H1 (cell line): Measurements from ENCODE around the gene BTBD7. TPM values are rescaled to one million over a fixed set of nuclear protein-coding genes. Genes with fewer than 3 reads are reported as not detected.

Experiments used
- CTCF ChIA-PET: fragments of 300-600 bp; sonication (Branson Sonifier 250); formaldehyde crosslinking; loops from one replicate; lab custom pipeline; 2021; ENCODE audit not compliant: partially characterized antibody; lab: Charles Lee
- POLR2A ChIA-PET: fragments of 300-600 bp; sonication (Branson Sonifier 250); formaldehyde crosslinking; loops from one replicate; lab custom pipeline; 2021; ENCODE audit warnings: inconsistent platforms; ENCODE audit not compliant: partially characterized antibody; lab: Charles Lee
- DNase-seq, 2 experiments: peaks; one replicate each; pipeline versions ENCODE4 v3.0.0 to v3.0.0-alpha.2; 2010 to 2022; ENCODE audit warnings: low spot score in 2 of 2, low read depth in 1 of 2, mixed read lengths in 1 of 2
- FAIRE-seq: peaks from 2 replicates; lab custom pipeline; 2011; peaks lifted over from hg19 to GRCh38; lab: Jason Lieb, UNC
- H2AFZ ChIP-seq: 2 replicates; pipeline ENCODE4 v1.8.1; 2012; ENCODE audit warnings: low read length, inconsistent platforms
- H2AK5ac ChIP-seq: 2 replicates; pipeline ENCODE4 v1.6.1; 2013; ENCODE audit warnings: low read depth, low read length
- H2BK120ac ChIP-seq: replicated peaks from 2 replicates; pipeline ENCODE3; 2013; ENCODE audit warnings: low read depth, low read length, inconsistent platforms
- H2BK12ac ChIP-seq: 2 replicates; pipeline ENCODE4 v1.6.1; 2013; ENCODE audit warnings: low read depth, low read length
- H2BK15ac ChIP-seq: 2 replicates; pipeline ENCODE4 v1.6.1; 2013; ENCODE audit warnings: low read length
- H2BK20ac ChIP-seq: 2 replicates; pipeline ENCODE4 v1.6.1; 2013; ENCODE audit warnings: low read length
- H2BK5ac ChIP-seq: 2 replicates; pipeline ENCODE4 v1.6.1; 2013; ENCODE audit warnings: low read depth, low read length
- H3K14ac ChIP-seq: 2 replicates; pipeline ENCODE4 v1.6.1; 2013; ENCODE audit warnings: inconsistent platforms; ENCODE audit not compliant: insufficient read length
- H3K18ac ChIP-seq: 2 replicates; pipeline ENCODE4 v1.6.1; 2013; ENCODE audit warnings: low read length; ENCODE audit errors: extremely low read depth
- H3K23ac ChIP-seq: 2 replicates; pipeline ENCODE4 v1.6.1; 2013; ENCODE audit warnings: inconsistent platforms; ENCODE audit not compliant: insufficient read length
- H3K23me2 ChIP-seq: 2 replicates; pipeline ENCODE4 v1.6.1; 2013; ENCODE audit warnings: low read depth, low read length
- H3K27ac ChIP-seq: 2 replicates; pipeline ENCODE4 v1.6.1; 2011; ENCODE audit warnings: low read depth, low read length, inconsistent platforms
- H3K27me3 ChIP-seq, 4 experiments: replicated peaks in 1 of 4; 1 replicate in 1 of 4; 2 replicates in 3 of 4; pipeline versions ENCODE4 v1.6.1 to v1.8.1; 2011 to 2013; ENCODE audit warnings: low read length in 3 of 4, mild to moderate bottlenecking in 3 of 4, inconsistent platforms in 2 of 4, mixed read lengths in 2 of 4, moderate library complexity in 1 of 4; ENCODE audit not compliant: control insufficient read depth in 3 of 4, insufficient read depth in 3 of 4; ENCODE audit errors: extremely low read depth in 1 of 4
- H3K36me3 ChIP-seq, 4 experiments: 2 replicates each; pipeline versions ENCODE4 v1.6.1 to v1.8.1; 2011 to 2013; ENCODE audit warnings: mild to moderate bottlenecking in 4 of 4, low read length in 3 of 4, moderate library complexity in 2 of 4, control low read depth in 1 of 4, inconsistent platforms in 1 of 4; ENCODE audit not compliant: insufficient read depth in 4 of 4, control insufficient read depth in 2 of 4
- H3K4ac ChIP-seq: replicated peaks from 2 replicates; pipeline ENCODE3; 2013; ENCODE audit warnings: low read length, low read depth, mixed read lengths, inconsistent platforms; ENCODE audit not compliant: insufficient read length
- H3K4me1 ChIP-seq, 4 experiments: replicated peaks in 1 of 4; 1 replicate in 1 of 4; 2 replicates in 3 of 4; pipeline versions ENCODE4 v1.6.1 to v1.8.1; 2011 to 2013; ENCODE audit warnings: low read length in 3 of 4, inconsistent platforms in 2 of 4, mixed read lengths in 1 of 4; ENCODE audit not compliant: insufficient read depth in 4 of 4, control insufficient read depth in 3 of 4
- H3K4me2 ChIP-seq, 2 experiments: 2 replicates each; pipeline versions ENCODE4 v1.6.1 to v1.8.1; 2011 to 2013; ENCODE audit warnings: low read depth in 2 of 2, low read length in 2 of 2, control low read depth in 1 of 2, inconsistent platforms in 1 of 2, mild to moderate bottlenecking in 1 of 2; ENCODE audit not compliant: insufficient read depth in 1 of 2
- H3K4me3 ChIP-seq, 4 experiments: fragments of 200-600, 300-600 bp in 1 of 4; sonication (generic), shearing (Covaris generic), sonication (Bioruptor Twin) in 1 of 4; 2 replicates each; pipeline versions ENCODE4 v1.5.1 to v1.8.1; 2011 to 2016; ENCODE audit warnings: low read length in 4 of 4, low read depth in 3 of 4, control low read depth in 2 of 4, inconsistent platforms in 2 of 4, mild to moderate bottlenecking in 2 of 4, mixed read lengths in 1 of 4, moderate library complexity in 1 of 4; ENCODE audit not compliant: insufficient read depth in 2 of 4; ENCODE audit errors: extremely low read depth in 1 of 4
- H3K56ac ChIP-seq: replicated peaks from 2 replicates; pipeline ENCODE3; 2013; ENCODE audit warnings: low read depth, mild to moderate bottlenecking, mixed read lengths, low read length, inconsistent platforms; ENCODE audit not compliant: insufficient read length
- H3K79me1 ChIP-seq: 2 replicates; pipeline ENCODE4 v1.6.1; 2013; ENCODE audit warnings: low read depth, low read length, control low read depth
- H3K79me2 ChIP-seq, 2 experiments: 2 replicates each; pipeline versions ENCODE4 v1.6.1 to v1.8.1; 2012 to 2013; ENCODE audit warnings: low read length in 2 of 2, mild to moderate bottlenecking in 2 of 2, inconsistent platforms in 1 of 2; ENCODE audit not compliant: insufficient read depth in 2 of 2, control insufficient read depth in 1 of 2
- H3K9ac ChIP-seq, 4 experiments: replicated peaks in 1 of 4; 1 replicate in 1 of 4; 2 replicates in 3 of 4; pipeline versions ENCODE4 v1.6.1 to v1.8.1; 2011 to 2013; ENCODE audit warnings: low read depth in 3 of 4, low read length in 3 of 4, control low read depth in 2 of 4, mild to moderate bottlenecking in 2 of 4, moderate library complexity in 2 of 4, inconsistent platforms in 1 of 4; ENCODE audit errors: extremely low read depth in 1 of 4
- H3K9me3 ChIP-seq, 2 experiments: 2 replicates each; pipeline versions ENCODE4 v1.6.1 to v1.8.1; 2012 to 2013; ENCODE audit warnings: mild to moderate bottlenecking in 2 of 2, moderate library complexity in 2 of 2, control low read depth in 1 of 2, inconsistent platforms in 1 of 2, low read depth in 1 of 2, low read length in 1 of 2, mixed read lengths in 1 of 2; ENCODE audit not compliant: insufficient read depth in 2 of 2
- H4K20me1 ChIP-seq, 2 experiments: replicated peaks in 1 of 2; 2 replicates each; pipeline versions ENCODE3 to v1.8.1; 2011 to 2013; ENCODE audit warnings: inconsistent platforms in 2 of 2, low read length in 2 of 2, mild to moderate bottlenecking in 1 of 2; ENCODE audit not compliant: insufficient read depth in 2 of 2, control insufficient read depth in 1 of 2
- H4K5ac ChIP-seq: 2 replicates; pipeline ENCODE4 v1.6.1; 2013; ENCODE audit warnings: low read length, low read depth, mixed read lengths, inconsistent platforms; ENCODE audit not compliant: insufficient read length
- H4K8ac ChIP-seq: 2 replicates; pipeline ENCODE4 v1.8.0; 2013; ENCODE audit warnings: mild to moderate bottlenecking, moderate library complexity, low read length, inconsistent platforms; ENCODE audit not compliant: insufficient read depth; ENCODE audit errors: extremely low read depth
- H4K91ac ChIP-seq: replicated peaks from 2 replicates; pipeline ENCODE3; 2013; ENCODE audit warnings: low read length, mixed read lengths, inconsistent platforms; ENCODE audit not compliant: insufficient read length
- EZH2 ChIP-seq: fragments of 200-600 bp; sonication (generic); IDR thresholded peaks from 2 replicates; pipeline ENCODE4 v1.7.1; 2012; ENCODE audit warnings: low read depth, mild to moderate bottlenecking, moderate library complexity, low read length, inconsistent platforms; ENCODE audit not compliant: severe bottlenecking
- RXRA ChIP-seq: IDR thresholded peaks from 2 replicates; pipeline ENCODE4 v1.6.1; 2011; ENCODE audit warnings: low read depth, mild to moderate bottlenecking, low read length, moderate library complexity; ENCODE audit not compliant: insufficient read depth
- SIX5 ChIP-seq: IDR thresholded peaks from 2 replicates; pipeline ENCODE4 v1.6.1; 2011; ENCODE audit warnings: mild to moderate bottlenecking, low read depth, low read length
- YY1 ChIP-seq: IDR thresholded peaks from 2 replicates; pipeline ENCODE4 v1.6.1; 2011; ENCODE audit warnings: low read depth, mild to moderate bottlenecking, low read length
- whole genome bisulfite sequencing, 2 experiments: shearing (Covaris generic) in 1 of 2; methylation state at CpG; one replicate each; pipeline versions ENCODE4 v1.1.6 to v1.1.7; 2013 to 2015; ENCODE audit warnings: low lambda C conversion rate in 2 of 2, mixed read lengths in 2 of 2, inconsistent platforms in 1 of 2, low coverage in 1 of 2, missing lambda C conversion rate in 1 of 2; ENCODE audit not compliant: insufficient replicate concordance in 2 of 2, insufficient coverage in 1 of 2, insufficient read length in 1 of 2; ENCODE audit errors: extremely low coverage in 1 of 2, missing lambda C conversion rate in 1 of 2; 5-methylcytosine and 5-hydroxymethylcytosine counted together
- polyA plus RNA-seq, 7 experiments: library from polyadenylated mRNA; depleted of rRNA in 3 of 7; stranded (reverse) in 5 of 7; unstranded in 2 of 7; fragments of >200 nt in 5 of 7; fragments of 200-250 nt in 2 of 7; gene quantifications; 1 replicate in 5 of 7; 2 replicates in 1 of 7; 4 replicates in 1 of 7; pipeline versions ENCODE4 v1.2.1 to v1.2.3, GENCODE V29; 2011 to 2013; ENCODE audit warnings: missing spikeins in 2 of 7, mixed read lengths in 2 of 7
- total RNA-seq: library from RNA; stranded (reverse); fragmentation: NEBNext Ultra II Directional; extraction: Animal tissue kit (Norgen Biotek cat#: 25700); gene quantifications from 2 replicates; pipeline ENCODE4 v1.2.1, GENCODE V29; 2021
- TF ChIP-seq, protein P1 (sequence below), 3 experiments: IDR thresholded peaks; 1 replicate in 2 of 3; 2 replicates in 1 of 3; pipeline versions ENCODE4 v1.5.1 to v1.6.1; 2011; ENCODE audit warnings: low read length in 3 of 3, mild to moderate bottlenecking in 3 of 3, inconsistent platforms in 2 of 3, low read depth in 1 of 3, moderate library complexity in 1 of 3; ENCODE audit not compliant: insufficient read depth in 1 of 3; ENCODE audit errors: control extremely low read depth in 1 of 3
- TF ChIP-seq, protein P2 (sequence below): IDR thresholded peaks from 2 replicates; pipeline ENCODE4 v1.6.1; 2012; ENCODE audit warnings: low read length, inconsistent platforms
- TF ChIP-seq, protein P3 (sequence below): IDR thresholded peaks from 2 replicates; pipeline ENCODE4 v1.6.1; 2012; ENCODE audit warnings: inconsistent platforms

Gene BTBD7
- total and polyA plus RNA-seq, 2 of the 8 experiments (the other 6 are each of a cell fraction or from before 2014, with no cell fraction given), result 12.1 to 46.1 TPM

DNA sequence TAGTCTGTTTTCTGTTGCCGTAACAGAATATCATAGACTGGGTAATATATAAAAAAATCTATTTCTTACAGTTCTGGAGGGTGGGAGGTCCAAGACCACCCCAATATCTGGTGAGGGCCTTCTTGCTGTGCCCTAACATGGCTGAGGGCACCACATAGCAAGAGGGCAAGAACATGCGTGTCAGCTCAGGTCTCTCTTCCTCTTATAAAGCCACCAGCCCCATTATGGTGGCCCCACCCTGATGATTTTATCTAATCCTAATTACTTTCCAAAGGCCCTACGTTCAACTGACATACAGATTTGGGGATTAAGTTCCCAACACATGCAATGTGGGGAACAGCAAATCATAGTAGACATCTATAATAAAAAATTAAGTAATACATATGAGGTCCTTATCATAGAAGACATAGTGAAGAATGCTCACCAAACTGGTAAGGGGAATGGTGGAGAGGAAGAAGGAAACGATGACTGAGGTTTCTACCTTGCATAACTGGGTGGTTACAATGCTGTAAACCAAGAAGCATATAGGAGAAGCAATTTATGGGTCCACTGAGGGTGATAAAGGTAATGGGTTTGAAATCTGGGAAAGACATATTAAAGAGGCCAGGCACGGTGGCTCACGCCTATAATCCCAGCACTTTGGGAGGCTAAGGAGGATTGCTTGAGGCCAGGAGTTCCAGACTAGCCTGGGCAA, 27.0 kb downstream of the BTBD7 start:
- H3K4me1 ChIP-seq, result peaks cover 0 to 6% (median 4%) of the 10 kb centered on the region in 4 experiments; a peak in 3 of 7 replicates
- H3K27ac ChIP-seq, result no peak overlapping the region
- no peak overlapping the region for H2BK120ac ChIP-seq
- H3K14ac ChIP-seq, result no peak overlapping the region
- H2BK5ac ChIP-seq, result no peak overlapping the region
- no peaks in the 10 kb centered on the region; the same call in 1 of the 2 replicates for H3K79me1 ChIP-seq
- H3K23me2 ChIP-seq, result no peaks in the 10 kb centered on the region
- H3K4me2 ChIP-seq, result no peak overlapping the region
- peaks cover 0 to 1% of the 10 kb centered on the region in 2 experiments for H4K20me1 ChIP-seq
- H2BK20ac ChIP-seq, result no peak overlapping the region
- H2BK12ac ChIP-seq, result no peak overlapping the region
- H4K5ac ChIP-seq, result no peak overlapping the region
- no peak overlapping the region for H3K4ac ChIP-seq
- POLR2A ChIA-PET, result interaction anchor here (1.0 to 1.4 kb wide), 2 partner anchors 12 to 26 kb away, joined by 3 read pairs; no protein-coding TSS in a partner anchor
- no peak overlapping the region for H2AFZ ChIP-seq
- H3K4me3 ChIP-seq, result no peak overlapping the region
- H3K56ac ChIP-seq, result no peak overlapping the region
- H4K8ac ChIP-seq, result no peak overlapping the region
- no peak overlapping the region for H3K9ac ChIP-seq
- no peaks in the 10 kb centered on the region for H3K9me3 ChIP-seq
- H3K18ac ChIP-seq, result no peak overlapping the region
- no peak for FAIRE-seq
- H3K79me2 ChIP-seq, result peaks cover 0 to 77% of the 10 kb centered on the region in 2 experiments; a peak in 3 of 4 replicates
- H3K27me3 ChIP-seq, result no peaks in the 10 kb centered on the region
- no peak overlapping the region for H4K91ac ChIP-seq
- no peak for DNase-seq
- CTCF ChIA-PET, result no interaction called here
- no peak overlapping the region for H2AK5ac ChIP-seq
- H3K36me3 ChIP-seq, result no peaks in the 10 kb centered on the region
- 85% methylated on average over 6 of the region's 6 CpGs; no CpG with 5 or more reads in 1 of the 2 experiments for WGBS, 2 experiments
- H2BK15ac ChIP-seq, result no peak overlapping the region
- H3K23ac ChIP-seq, result no peak overlapping the region
- TF ChIP-seq SIX5 (no peak), YY1 (no peak), RXRA (no peak), EZH2 (no peak)
- TF ChIP-seq, protein P1, sequence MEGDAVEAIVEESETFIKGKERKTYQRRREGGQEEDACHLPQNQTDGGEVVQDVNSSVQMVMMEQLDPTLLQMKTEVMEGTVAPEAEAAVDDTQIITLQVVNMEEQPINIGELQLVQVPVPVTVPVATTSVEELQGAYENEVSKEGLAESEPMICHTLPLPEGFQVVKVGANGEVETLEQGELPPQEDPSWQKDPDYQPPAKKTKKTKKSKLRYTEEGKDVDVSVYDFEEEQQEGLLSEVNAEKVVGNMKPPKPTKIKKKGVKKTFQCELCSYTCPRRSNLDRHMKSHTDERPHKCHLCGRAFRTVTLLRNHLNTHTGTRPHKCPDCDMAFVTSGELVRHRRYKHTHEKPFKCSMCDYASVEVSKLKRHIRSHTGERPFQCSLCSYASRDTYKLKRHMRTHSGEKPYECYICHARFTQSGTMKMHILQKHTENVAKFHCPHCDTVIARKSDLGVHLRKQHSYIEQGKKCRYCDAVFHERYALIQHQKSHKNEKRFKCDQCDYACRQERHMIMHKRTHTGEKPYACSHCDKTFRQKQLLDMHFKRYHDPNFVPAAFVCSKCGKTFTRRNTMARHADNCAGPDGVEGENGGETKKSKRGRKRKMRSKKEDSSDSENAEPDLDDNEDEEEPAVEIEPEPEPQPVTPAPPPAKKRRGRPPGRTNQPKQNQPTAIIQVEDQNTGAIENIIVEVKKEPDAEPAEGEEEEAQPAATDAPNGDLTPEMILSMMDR (IDR thresholded peaks at IDR 0.05; ENCODE audit: control extremely low read depth in 1 of 3, insufficient read depth in 1 of 3, low read depth in 1 of 3, low read length in 3 of 3), result no peak
- TF ChIP-seq, protein P2, sequence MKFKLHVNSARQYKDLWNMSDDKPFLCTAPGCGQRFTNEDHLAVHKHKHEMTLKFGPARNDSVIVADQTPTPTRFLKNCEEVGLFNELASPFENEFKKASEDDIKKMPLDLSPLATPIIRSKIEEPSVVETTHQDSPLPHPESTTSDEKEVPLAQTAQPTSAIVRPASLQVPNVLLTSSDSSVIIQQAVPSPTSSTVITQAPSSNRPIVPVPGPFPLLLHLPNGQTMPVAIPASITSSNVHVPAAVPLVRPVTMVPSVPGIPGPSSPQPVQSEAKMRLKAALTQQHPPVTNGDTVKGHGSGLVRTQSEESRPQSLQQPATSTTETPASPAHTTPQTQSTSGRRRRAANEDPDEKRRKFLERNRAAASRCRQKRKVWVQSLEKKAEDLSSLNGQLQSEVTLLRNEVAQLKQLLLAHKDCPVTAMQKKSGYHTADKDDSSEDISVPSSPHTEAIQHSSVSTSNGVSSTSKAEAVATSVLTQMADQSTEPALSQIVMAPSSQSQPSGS, result no peak
- TF ChIP-seq, protein P3, sequence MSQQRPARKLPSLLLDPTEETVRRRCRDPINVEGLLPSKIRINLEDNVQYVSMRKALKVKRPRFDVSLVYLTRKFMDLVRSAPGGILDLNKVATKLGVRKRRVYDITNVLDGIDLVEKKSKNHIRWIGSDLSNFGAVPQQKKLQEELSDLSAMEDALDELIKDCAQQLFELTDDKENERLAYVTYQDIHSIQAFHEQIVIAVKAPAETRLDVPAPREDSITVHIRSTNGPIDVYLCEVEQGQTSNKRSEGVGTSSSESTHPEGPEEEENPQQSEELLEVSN, result no peak
